Measurements from ENCODE around the gene PAMR1. TPM values are rescaled to one million over a fixed set of nuclear protein-coding genes. Genes with fewer than 3 reads are reported as not detected.

The PAMR1 gene
- total and polyA plus RNA-seq, 9 of the 15 experiments (the other 6 are each of a cell fraction or from before 2014, with no cell fraction given): not detected

GRCh38 chr11:35403765-35404387, 121.5 kb downstream of the PAMR1 start (continued):
- TF ChIP-seq PTBP1 (IDR thresholded peaks at IDR 0.05; ENCODE audit: low read depth, low read length): no peak

DNA sequence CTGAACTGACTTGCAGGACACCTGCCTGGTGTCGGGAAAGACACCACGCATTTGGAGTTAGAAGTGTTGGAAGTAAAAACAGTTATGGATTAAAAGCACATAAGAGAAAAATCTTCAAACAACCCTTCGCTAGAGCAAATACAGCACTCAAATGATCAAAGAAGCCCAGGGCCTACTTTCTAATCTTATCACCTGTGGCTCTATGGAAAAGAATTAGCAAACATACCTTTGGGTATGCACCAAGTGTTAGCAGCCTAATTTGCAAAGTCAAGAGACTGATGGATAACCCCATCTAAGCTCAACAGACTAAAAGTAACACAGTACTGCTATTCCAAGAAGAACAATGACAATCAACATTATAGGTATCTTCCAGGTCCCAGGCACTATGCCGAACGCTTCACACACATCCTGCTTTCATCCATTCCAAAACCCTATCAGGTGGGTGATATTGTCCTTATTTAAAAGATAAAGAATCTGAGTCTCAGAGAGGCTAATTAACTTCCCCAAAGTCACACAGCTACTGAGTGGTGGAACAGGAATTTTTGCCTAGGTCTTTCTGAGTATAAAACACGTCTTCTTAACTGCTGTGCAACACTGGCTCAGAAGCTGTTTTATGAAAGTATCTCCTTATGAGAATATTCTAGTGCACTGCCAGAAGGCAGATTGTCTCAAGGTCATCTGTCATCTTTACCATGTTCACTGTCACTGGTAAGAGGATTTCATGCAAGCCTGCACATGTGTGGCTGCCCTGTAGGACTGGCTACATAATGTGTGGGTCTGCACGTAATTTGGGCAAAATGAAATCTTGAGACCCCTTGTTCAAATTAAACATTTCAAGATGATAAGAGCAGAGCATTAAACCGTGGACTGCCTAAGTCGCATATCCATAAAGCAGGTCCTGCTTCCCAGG, 122.4 kb downstream of the PAMR1 start:
- no peak for ATAC-seq
- Histone ChIP-seq H3K4me2 (ENCODE audit: insufficient read depth, low read length) (no peak overlapping the region), H4K20me1 (replicated peaks; ENCODE audit: control insufficient read depth, insufficient read depth, low read length) (no peaks in the 10 kb centered on the region), H3K9ac (ENCODE audit: insufficient read depth in 1 of 2, low read depth in 2 of 2, low read length in 2 of 2) (no peak overlapping the region), H3K4me3 (no peak overlapping the region), H3K9me1 (ENCODE audit: control insufficient read depth, insufficient read depth, low read length) (no peaks in the 10 kb centered on the region), H3K9me3 (replicated peaks; ENCODE audit: control insufficient read depth, insufficient read depth, low read depth, low read length) (no peaks in the 10 kb centered on the region), H3K27me3 (ENCODE audit: control insufficient read depth in 2 of 2, insufficient read depth in 2 of 2, low read length in 2 of 2) (peaks cover 5 to 9% of the 10 kb centered on the region in 2 experiments; a peak in 3 of 5 replicates), H2AFZ (ENCODE audit: low read depth, low read length) (no peak overlapping the region), H3K27ac (ENCODE audit: extremely low read depth, low read depth, low read length) (no peak overlapping the region), H3K4me1 (replicated peaks in 1 of 2; ENCODE audit: control insufficient read depth in 2 of 2, insufficient read depth in 2 of 2, low read length in 2 of 2) (no peaks in the 10 kb centered on the region), H3K36me3 (ENCODE audit: control insufficient read depth, insufficient read depth, low read length) (no peaks in the 10 kb centered on the region), H3K79me2 (ENCODE audit: control insufficient read depth, insufficient read depth, low read length) (no peaks in the 10 kb centered on the region)
- no peak for DNase-seq (ENCODE audit: extremely low read depth in 1 of 4, low spot score in 3 of 4)
- ChIA-PET POLR2A (no interaction called here), CTCF (ENCODE audit: low intra/inter-chr PET ratio) (no interaction called here)
- in situ Hi-C loops (cut with MboI) (no loop called here), intact Hi-C loops (cut with micrococcal nuclease) (no loop called here)
- WGBS (ENCODE audit: insufficient coverage, low coverage, missing lambda C conversion rate): 2% methylated on average over 9 of the region's 9 CpGs
- BruUV-seq (replicated peaks): no TSS peak
- FAIRE-seq: no peak
- TF ChIP-seq ADNP (tag; IDR thresholded peaks at IDR 0.05): 0 out of 2 replicates have a peak, but pooled peaks have one; percentile 24
- no peak for TF ChIP-seq CCAR2 (IDR thresholded peaks at IDR 0.05; ENCODE audit: low read depth, low read length)
- TF ChIP-seq ZFP36 (IDR thresholded peaks at IDR 0.05; ENCODE audit: low read depth, low read length, partially characterized antibody): peak; percentile 55
- TF ChIP-seq RBM25 (IDR thresholded peaks at IDR 0.05; ENCODE audit: low read depth, low read length, severe bottlenecking): peak; percentile 80
- no peak for TF ChIP-seq HMBOX1 (IDR thresholded peaks at IDR 0.05)

All from K562 (cell line).